Fibroblast of lung (primary cell): Measurements from ENCODE around the gene SGSH.

ENCODE experiments used
- CTCF ChIP-seq, 2 donors: IDR thresholded peaks in 1 of 2; conservative IDR thresholded peaks in 1 of 2; 1 replicate in 1 of 2; 2 replicates in 1 of 2; pipeline ENCODE4 v1.5.1; 2011 to 2012; ENCODE audit warnings: low read length in 2 of 2, control low read depth in 1 of 2, inconsistent platforms in 1 of 2, low read depth in 1 of 2, mild to moderate bottlenecking in 1 of 2
- EZH2 ChIP-seq: IDR thresholded peaks from 2 replicates; pipeline ENCODE4 v1.5.1; 2012; ENCODE audit warnings: low read length, control low read depth, mild to moderate bottlenecking; ENCODE audit errors: missing control alignments

- TF ChIP-seq CTCF (conservative IDR thresholded peaks at IDR 0.05 in 1 of 2, IDR thresholded peaks at IDR 0.05 in 1 of 2; ENCODE audit: low read depth in 1 of 2, low read length in 2 of 2) (no peak), EZH2 (no peak)
Measured at GRCh38 chr17:80223142-80223815, 3.1 kb upstream of the SGSH start.
